ENCODE measurements around the gene GJC2.

DNA sequence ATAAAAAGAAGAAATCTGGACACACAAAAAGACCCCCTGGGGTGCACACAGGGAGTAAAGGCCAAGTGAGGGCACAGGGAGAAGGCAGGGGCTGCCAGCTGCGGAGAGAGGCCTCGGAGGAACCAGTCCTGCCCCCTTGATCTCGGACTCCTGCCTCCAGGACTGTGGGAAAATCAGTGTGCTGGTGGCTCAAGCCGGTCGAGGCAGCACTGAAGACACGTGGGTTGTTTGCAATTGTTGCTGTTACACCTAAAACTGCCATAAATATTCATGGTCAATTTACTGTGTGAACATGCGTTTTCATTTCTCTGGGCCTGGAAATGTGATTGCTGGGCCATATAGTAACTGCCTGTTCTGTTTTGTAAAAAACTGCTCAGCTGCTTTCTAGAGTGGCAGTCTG is 34.4 kb downstream of the GJC2 start:
- no peak for TF ChIP-seq RFX5 (IDR thresholded peaks at IDR 0.05; ENCODE audit: low read length)
- TF ChIP-seq TEAD4 (IDR thresholded peaks at IDR 0.05; ENCODE audit: borderline replicate concordance, insufficient read depth) = no peak
